ENCODE measurements around the gene ZRANB1.

ZRANB1 gene

DNA sequence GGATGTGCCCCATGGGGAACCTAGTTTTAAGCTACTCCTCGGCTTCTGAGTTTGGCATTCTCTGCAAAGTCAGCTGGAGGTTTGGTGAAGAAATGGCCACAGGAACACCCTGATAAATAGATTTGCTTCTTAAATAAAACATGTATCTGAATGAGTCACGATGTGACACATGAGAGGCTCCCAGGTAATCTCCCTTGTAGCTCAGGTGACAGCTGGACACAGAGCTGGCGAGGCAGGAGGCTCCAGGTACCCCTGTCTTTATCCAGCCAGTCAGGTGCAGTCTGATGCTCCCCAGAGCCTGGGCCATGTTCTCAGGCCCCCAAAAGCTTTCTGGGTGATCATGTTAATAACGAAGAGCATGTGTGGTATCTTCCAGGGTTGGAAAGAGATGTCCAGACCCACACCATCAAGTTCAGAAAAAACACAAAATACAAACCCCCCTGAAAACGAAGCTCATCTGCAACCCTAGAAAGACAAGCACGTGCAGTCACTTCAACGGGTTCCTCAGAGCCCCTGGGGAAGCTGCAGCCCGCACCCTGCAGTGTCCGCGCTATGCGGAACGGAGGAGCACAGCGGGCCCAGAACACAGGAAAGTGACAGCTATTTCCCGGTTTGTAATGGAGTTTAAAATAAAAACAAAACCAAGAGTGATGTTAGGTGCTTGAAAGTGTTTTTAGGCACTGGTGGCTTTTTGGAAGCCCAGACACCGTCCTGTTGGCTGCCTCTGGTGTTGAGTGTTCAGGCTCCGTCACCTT is 69.4 kb downstream of the ZRANB1 start:
- H3K4me3 ChIP-seq (ENCODE audit: low read length): no peak overlapping the region
- no peak overlapping the region for H3K27ac ChIP-seq (ENCODE audit: low read length)
- no peaks in the 10 kb centered on the region for H3K27me3 ChIP-seq (ENCODE audit: control insufficient read depth, insufficient read depth, low read length)
- peaks cover 11% of the 10 kb centered on the region for H3K36me3 ChIP-seq (ENCODE audit: control insufficient read depth, low read depth, low read length)
- no peaks in the 10 kb centered on the region for H3K9me3 ChIP-seq (ENCODE audit: control insufficient read depth, low read depth, low read length)
- peaks cover 5% of the 10 kb centered on the region for H3K4me1 ChIP-seq (ENCODE audit: control insufficient read depth, low read depth, low read length)
- no peak overlapping the region for H3K9ac ChIP-seq (ENCODE audit: low read length)

DNA sequence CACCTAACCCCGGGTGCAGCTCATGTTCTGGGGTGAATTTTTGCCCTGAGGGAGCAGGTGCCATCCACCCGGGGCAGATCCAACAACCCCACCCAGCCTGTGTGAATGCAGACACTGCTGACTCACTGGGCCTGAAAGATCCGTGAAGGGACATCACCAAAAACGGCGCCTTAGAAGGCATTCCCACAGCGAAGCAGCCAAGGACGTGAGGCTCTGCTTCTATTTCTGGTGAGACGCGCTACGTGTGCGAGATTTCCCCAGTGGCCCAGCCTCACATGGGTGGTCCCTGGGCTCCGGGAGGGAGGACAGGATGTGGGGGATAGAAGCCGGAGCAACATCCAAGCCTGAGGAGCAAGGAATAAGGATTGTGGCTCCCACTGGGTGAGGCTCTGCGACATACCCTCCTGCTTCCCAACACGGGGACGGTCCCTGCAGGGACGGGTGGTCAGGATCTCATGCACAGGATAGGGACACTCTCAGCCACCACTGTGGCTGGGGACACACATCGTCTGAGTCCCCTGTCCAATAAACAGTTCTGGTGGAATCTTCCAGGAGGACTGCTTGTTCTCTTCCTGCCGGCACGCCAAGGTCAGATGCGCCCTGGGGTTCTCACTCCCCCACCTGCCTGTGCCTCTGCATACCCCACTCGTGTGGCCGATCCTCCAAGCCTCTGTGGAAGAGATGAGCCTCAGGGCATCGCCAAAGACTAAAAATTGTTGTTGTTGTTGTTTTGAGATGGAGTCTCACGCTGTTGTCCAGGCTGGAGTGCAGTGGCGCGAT is 70.2 kb downstream of the ZRANB1 start:
- Histone ChIP-seq H3K9ac (ENCODE audit: low read length) (no peak overlapping the region), H3K4me1 (ENCODE audit: control insufficient read depth, low read depth, low read length) (peaks cover 5% of the 10 kb centered on the region), H3K27me3 (ENCODE audit: control insufficient read depth, insufficient read depth, low read length) (no peaks in the 10 kb centered on the region), H3K27ac (ENCODE audit: low read length) (no peak overlapping the region), H3K36me3 (ENCODE audit: control insufficient read depth, low read depth, low read length) (peaks cover 7% of the 10 kb centered on the region), H3K9me3 (ENCODE audit: control insufficient read depth, low read depth, low read length) (no peaks in the 10 kb centered on the region), H3K4me3 (ENCODE audit: low read length) (no peak overlapping the region)

DNA sequence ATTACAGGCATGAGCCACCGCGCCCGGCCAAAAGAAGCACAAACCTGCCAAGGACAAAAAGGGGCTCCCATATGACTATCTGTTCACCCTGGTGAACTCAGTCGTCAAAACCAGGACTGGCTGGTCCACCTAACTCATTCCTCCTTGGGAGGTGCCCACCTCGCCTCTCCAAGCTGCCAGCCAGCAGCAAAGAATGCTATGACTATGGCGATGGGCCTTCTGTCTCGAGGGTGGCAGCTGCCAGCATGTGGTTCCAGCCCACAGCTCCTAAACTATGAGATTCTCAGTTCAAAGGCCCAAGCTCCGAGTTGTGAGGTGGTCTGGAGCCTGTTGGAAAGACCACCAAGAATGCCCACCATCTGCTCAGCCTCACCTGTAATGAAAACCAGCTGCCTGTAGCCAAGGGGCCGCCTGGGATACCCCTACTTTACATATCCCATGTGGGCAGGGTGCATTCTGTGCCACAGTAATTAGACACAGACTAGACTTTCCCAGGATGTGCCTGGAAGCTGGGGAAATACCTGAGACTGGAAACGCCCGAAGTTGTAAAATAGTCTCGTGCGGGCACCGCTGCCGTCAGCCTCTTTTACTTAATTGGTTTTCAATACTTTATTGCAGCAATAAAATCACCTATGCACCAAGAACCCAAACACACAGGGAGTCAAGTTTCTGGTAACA is 71.1 kb downstream of the ZRANB1 start:
- H3K4me3 ChIP-seq (ENCODE audit: low read length): no peak overlapping the region
- no peaks in the 10 kb centered on the region for H3K27me3 ChIP-seq (ENCODE audit: control insufficient read depth, insufficient read depth, low read length)
- H3K9ac ChIP-seq (ENCODE audit: low read length): no peak overlapping the region

DNA sequence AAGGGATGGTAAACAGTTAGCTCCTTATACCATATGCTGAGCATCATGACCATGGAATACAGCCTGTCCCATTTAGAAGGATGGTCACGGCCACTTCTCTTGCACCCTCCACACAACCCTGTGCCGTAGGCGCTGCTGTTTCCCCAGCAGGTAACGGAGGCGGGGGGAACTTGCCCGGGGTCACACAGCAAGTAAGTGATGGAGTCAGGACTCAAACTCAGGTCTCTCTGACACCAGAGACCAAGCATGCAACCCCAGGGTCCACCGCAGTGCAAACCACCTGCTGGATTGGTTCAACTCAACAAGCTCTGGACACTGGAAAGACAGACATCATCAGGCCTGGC is 71.6 kb downstream of the ZRANB1 start:
- peaks cover 5% of the 10 kb centered on the region for H3K4me1 ChIP-seq (ENCODE audit: control insufficient read depth, low read depth, low read length)
- H3K27ac ChIP-seq (ENCODE audit: low read length): no peak overlapping the region
- no peak overlapping the region for H3K9ac ChIP-seq (ENCODE audit: low read length)
- H3K9me3 ChIP-seq (ENCODE audit: control insufficient read depth, low read depth, low read length): no peaks in the 10 kb centered on the region
- no peak overlapping the region for H3K4me3 ChIP-seq (ENCODE audit: low read length)
- H3K36me3 ChIP-seq (ENCODE audit: control insufficient read depth, low read depth, low read length): peaks cover 7% of the 10 kb centered on the region
- no peaks in the 10 kb centered on the region for H3K27me3 ChIP-seq (ENCODE audit: control insufficient read depth, insufficient read depth, low read length)

More for the DNA sequence above, 71.1 kb downstream of the ZRANB1 start:
- Histone ChIP-seq H3K9me3 (ENCODE audit: control insufficient read depth, low read depth, low read length) (no peaks in the 10 kb centered on the region), H3K27ac (ENCODE audit: low read length) (no peak overlapping the region), H3K4me1 (ENCODE audit: control insufficient read depth, low read depth, low read length) (peaks cover 5% of the 10 kb centered on the region), H3K36me3 (ENCODE audit: control insufficient read depth, low read depth, low read length) (peaks cover 7% of the 10 kb centered on the region)

DNA sequence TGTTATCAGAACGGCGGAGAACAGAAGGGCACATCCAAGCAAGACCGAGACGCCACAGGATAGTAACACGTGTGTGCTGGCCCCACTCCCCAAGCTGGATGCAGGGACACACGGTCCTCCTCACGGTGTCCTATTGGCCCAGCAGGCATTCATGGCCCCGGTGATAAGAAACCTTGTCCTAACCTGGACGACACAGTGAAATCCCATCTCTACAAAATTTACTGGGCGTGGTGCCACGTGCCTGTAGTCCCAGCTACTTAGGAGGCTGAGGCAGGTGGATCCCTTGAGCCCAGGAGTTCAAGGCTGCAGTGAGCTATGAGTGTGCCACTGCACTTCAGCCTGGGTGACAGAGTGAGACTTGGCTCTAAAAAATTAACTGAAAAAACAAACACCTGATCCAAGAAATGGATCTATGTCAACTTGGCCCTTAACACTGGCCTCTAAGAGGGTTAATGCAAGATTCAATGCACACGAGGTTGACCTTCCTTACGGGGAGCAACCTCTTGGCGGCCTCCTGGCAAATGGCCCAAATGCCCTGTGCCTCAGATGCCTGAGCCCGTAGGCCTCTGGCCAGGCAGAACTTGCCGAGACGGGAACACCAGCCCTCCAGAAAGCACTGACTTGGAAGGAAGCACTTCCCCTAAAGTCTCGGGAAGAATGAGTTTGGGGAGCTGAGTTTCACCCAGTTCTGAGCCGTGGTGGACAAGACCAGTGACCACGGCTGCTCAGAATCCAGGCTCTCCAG is 72.3 kb downstream of the ZRANB1 start:
- H3K36me3 ChIP-seq (ENCODE audit: control insufficient read depth, low read depth, low read length): peaks cover 7% of the 10 kb centered on the region

DNA sequence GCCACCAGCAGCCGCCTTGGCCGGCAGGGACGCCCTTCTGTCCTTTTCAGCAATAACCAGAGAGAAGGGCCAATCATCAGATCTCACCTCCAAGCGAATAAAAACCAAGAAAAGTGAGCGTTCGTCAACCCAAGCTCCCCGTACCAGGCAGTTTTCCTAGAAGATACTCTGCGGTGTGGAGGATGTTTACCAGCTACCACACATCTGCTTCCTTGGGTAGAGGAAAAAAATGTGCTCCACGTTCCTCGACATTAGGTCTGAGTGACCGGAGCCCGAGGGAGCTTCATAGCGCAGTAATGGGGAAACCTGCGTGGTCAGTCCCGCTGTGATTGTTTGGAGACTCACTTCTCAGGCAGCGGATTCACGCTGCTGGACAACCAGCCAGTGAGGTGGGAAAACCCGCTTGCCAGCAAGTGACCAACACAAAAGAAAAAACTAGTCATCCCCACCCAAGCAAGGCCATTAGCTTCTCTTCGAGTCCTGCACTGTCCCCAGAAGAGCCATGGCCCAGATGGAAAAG is 73.0 kb downstream of the ZRANB1 start:
- H3K27me3 ChIP-seq (ENCODE audit: control insufficient read depth, insufficient read depth, low read length): no peaks in the 10 kb centered on the region
- no peaks in the 10 kb centered on the region for H3K9me3 ChIP-seq (ENCODE audit: control insufficient read depth, low read depth, low read length)
- H3K4me1 ChIP-seq (ENCODE audit: control insufficient read depth, low read depth, low read length): peaks cover under 1% of the 10 kb centered on the region
- peaks cover 12% of the 10 kb centered on the region for H3K36me3 ChIP-seq (ENCODE audit: control insufficient read depth, low read depth, low read length)
- no peak overlapping the region for H3K4me3 ChIP-seq (ENCODE audit: low read length)
- H3K9ac ChIP-seq (ENCODE audit: low read length): no peak overlapping the region
- H3K27ac ChIP-seq (ENCODE audit: low read length): no peak overlapping the region

More for the DNA sequence above, 72.3 kb downstream of the ZRANB1 start:
- Histone ChIP-seq H3K27me3 (ENCODE audit: control insufficient read depth, insufficient read depth, low read length) (no peaks in the 10 kb centered on the region), H3K4me3 (ENCODE audit: low read length) (no peak overlapping the region), H3K27ac (ENCODE audit: low read length) (no peak overlapping the region), H3K9ac (ENCODE audit: low read length) (no peak overlapping the region), H3K4me1 (ENCODE audit: control insufficient read depth, low read depth, low read length) (peaks cover 5% of the 10 kb centered on the region), H3K9me3 (ENCODE audit: control insufficient read depth, low read depth, low read length) (no peaks in the 10 kb centered on the region)

DNA sequence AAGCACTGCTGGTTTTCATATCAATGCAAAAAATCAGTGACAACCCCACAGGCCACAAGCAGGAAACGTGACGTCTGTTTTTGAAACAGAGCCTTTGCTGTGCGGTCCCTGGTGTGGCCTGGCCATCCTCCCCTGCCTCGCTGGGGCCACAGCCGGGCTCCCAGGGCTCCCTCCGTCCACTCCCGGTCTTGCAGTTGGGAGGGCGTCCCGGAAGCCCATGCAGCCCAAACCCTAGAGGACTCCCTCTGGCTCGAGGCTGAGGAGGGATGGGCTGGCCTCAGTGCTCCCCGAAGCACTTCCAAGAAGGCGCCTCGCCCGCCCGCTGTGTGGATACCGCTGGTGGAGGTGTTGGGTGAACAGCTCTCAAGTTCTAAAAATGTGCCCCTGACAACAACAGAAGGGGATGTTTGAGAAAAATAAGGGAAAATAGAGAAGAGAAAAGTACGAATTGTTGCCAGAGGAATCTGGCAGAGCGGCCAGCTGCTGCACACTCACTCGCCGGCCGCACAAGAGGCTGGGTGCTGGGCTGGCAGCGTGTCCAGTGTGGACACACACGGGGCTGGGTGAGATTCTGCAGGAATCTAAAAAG is 73.5 kb downstream of the ZRANB1 start:
- Histone ChIP-seq H3K27me3 (ENCODE audit: control insufficient read depth, insufficient read depth, low read length) (no peaks in the 10 kb centered on the region), H3K4me3 (ENCODE audit: low read length) (no peak overlapping the region), H3K36me3 (ENCODE audit: control insufficient read depth, low read depth, low read length) (peaks cover 12% of the 10 kb centered on the region), H3K4me1 (ENCODE audit: control insufficient read depth, low read depth, low read length) (no peaks in the 10 kb centered on the region), H3K27ac (ENCODE audit: low read length) (no peak overlapping the region), H3K9ac (ENCODE audit: low read length) (no peak overlapping the region), H3K9me3 (ENCODE audit: control insufficient read depth, low read depth, low read length) (no peaks in the 10 kb centered on the region)

DNA sequence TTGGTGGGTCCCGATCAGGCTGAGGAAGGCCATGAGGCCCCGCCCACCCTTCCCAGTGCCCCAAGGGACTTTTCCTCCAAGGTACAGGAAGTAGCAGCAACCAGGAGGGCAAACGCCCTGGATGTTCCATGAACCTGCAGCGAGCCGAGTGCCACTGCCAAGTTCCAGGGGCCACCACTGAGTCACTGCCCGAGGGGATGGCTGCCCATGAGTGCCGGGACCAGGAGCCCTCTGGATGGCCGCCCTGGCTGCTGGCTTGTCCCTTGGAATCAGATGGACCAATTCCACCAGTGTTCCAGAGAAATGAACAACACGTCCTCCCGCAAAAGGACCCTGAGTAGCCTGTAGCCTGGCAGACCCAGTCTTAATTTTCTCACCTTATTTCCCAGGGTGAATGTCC is 74.2 kb downstream of the ZRANB1 start:
- Histone ChIP-seq H3K36me3 (ENCODE audit: control insufficient read depth, low read depth, low read length) (peaks cover 12% of the 10 kb centered on the region), H3K9me3 (ENCODE audit: control insufficient read depth, low read depth, low read length) (no peaks in the 10 kb centered on the region), H3K4me3 (ENCODE audit: low read length) (no peak overlapping the region), H3K27ac (ENCODE audit: low read length) (no peak overlapping the region), H3K27me3 (ENCODE audit: control insufficient read depth, insufficient read depth, low read length) (no peaks in the 10 kb centered on the region), H3K9ac (ENCODE audit: low read length) (no peak overlapping the region), H3K4me1 (ENCODE audit: control insufficient read depth, low read depth, low read length) (no peaks in the 10 kb centered on the region)

DNA sequence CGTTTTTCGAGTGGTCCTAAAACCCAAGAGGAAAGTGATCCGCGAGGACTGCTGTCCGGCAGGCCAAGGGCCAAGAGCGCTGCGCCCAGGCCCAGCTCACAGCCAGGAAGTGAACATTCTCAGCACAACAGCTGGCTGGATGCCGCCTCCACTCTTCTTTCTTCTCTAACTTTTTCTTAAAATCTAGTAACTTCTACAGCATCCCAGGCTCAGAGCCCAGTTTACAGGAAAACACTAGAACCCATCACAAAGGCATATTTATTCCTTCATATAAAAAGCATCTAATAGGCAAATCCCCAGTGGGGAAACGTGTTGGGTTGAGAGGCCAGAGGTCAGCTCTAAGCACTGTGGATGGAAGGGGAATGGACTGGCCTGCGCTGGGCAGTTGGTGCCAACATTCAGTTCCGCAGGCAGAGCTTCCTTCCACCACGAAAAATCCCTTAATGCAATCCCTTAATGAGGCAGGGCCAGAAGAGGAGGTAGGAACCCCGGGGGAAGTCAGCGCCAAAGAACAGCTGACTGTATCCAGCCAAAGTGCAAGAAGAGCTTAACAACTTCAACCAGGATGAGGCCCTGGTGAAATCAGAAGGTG is 74.8 kb downstream of the ZRANB1 start:
- Histone ChIP-seq H3K36me3 (ENCODE audit: control insufficient read depth, low read depth, low read length) (peaks cover 12% of the 10 kb centered on the region), H3K9me3 (ENCODE audit: control insufficient read depth, low read depth, low read length) (no peaks in the 10 kb centered on the region), H3K27me3 (ENCODE audit: control insufficient read depth, insufficient read depth, low read length) (no peaks in the 10 kb centered on the region), H3K4me3 (ENCODE audit: low read length) (no peak overlapping the region), H3K4me1 (ENCODE audit: control insufficient read depth, low read depth, low read length) (no peaks in the 10 kb centered on the region), H3K27ac (ENCODE audit: low read length) (no peak overlapping the region), H3K9ac (ENCODE audit: low read length) (no peak overlapping the region)

DNA sequence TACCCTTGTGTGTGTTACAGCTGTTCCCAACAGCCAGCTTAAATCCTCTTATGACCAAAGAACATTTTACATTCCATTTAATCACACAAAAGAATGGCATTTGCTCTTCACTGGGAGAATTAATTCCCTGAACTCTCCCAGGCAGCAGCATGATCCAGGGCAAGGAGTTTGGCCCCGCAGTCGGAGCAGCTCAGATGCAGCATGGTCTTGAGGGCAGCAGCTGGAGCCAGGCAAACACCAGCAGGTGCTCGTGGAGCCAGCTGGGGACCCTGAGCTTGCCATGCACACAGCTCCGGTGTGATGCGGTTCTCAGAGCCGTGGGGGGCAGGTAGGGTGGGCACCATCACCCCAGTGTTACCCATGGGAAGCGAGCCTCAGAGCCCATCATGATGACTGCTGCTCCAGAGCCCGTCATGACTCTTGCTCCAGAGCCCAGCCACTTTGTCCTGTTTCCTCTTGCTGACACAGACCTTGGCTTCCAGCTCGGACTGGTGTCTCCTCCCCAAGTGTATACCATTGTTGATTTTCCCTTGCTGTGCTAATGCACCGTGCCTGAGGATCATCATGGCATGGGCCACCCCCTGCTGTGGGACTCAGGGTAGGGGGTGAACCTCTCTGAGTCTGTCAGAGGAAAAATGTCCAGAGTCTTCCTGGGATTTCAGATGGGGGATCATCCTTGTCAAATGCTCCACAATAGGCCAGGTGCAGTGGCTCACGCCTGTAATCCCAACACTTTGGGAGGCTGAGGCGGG is 75.8 kb downstream of the ZRANB1 start:
- H3K4me3 ChIP-seq (ENCODE audit: low read length): no peak overlapping the region
- peaks cover 12% of the 10 kb centered on the region for H3K36me3 ChIP-seq (ENCODE audit: control insufficient read depth, low read depth, low read length)
- no peaks in the 10 kb centered on the region for H3K9me3 ChIP-seq (ENCODE audit: control insufficient read depth, low read depth, low read length)
- H3K27ac ChIP-seq (ENCODE audit: low read length): no peak overlapping the region
- H3K27me3 ChIP-seq (ENCODE audit: control insufficient read depth, insufficient read depth, low read length): no peaks in the 10 kb centered on the region
- H3K9ac ChIP-seq (ENCODE audit: low read length): no peak overlapping the region
- no peaks in the 10 kb centered on the region for H3K4me1 ChIP-seq (ENCODE audit: control insufficient read depth, low read depth, low read length)

Data from iPS-18a (cell line).